ENCODE data around the gene LGR6. TPM values are rescaled to one million over a fixed set of nuclear protein-coding genes. Genes with fewer than 3 reads are reported as not detected.

The LGR6 gene
- total RNA-seq, 1 experiment from 2014 or later = 0.56 TPM

- H3K9me3 Mint-ChIP-seq (ENCODE audit: unreplicated experiment) = no peaks in the 10 kb centered on the region
- no peaks in the 10 kb centered on the region for H3K36me3 Mint-ChIP-seq (ENCODE audit: insufficient read depth, unreplicated experiment)
- H3K4me1 Mint-ChIP-seq (ENCODE audit: insufficient read depth, unreplicated experiment) = peaks cover under 1% of the 10 kb centered on the region
- peak; percentile 72 for DNase-seq (ENCODE audit: unreplicated experiment)
- TF ChIP-seq, protein P1, sequence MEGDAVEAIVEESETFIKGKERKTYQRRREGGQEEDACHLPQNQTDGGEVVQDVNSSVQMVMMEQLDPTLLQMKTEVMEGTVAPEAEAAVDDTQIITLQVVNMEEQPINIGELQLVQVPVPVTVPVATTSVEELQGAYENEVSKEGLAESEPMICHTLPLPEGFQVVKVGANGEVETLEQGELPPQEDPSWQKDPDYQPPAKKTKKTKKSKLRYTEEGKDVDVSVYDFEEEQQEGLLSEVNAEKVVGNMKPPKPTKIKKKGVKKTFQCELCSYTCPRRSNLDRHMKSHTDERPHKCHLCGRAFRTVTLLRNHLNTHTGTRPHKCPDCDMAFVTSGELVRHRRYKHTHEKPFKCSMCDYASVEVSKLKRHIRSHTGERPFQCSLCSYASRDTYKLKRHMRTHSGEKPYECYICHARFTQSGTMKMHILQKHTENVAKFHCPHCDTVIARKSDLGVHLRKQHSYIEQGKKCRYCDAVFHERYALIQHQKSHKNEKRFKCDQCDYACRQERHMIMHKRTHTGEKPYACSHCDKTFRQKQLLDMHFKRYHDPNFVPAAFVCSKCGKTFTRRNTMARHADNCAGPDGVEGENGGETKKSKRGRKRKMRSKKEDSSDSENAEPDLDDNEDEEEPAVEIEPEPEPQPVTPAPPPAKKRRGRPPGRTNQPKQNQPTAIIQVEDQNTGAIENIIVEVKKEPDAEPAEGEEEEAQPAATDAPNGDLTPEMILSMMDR (IDR thresholded peaks at IDR 0.05; ENCODE audit: unreplicated experiment) = peak; percentile 99
- H3K27me3 Mint-ChIP-seq (ENCODE audit: insufficient read depth, unreplicated experiment) = peaks cover 38% of the 10 kb centered on the region
- POLR2A ChIA-PET = interaction anchor here (0.6 to 1.8 kb wide), 10 partner anchors 10 to 142 kb away, joined by 3 to 9 read pairs (median 4); no protein-coding TSS in a partner anchor
- H3K4me3 Mint-ChIP-seq (ENCODE audit: unreplicated experiment) = no peak overlapping the region
- H3K27ac Mint-ChIP-seq (ENCODE audit: low read depth, unreplicated experiment) = no peak overlapping the region
- intact Hi-C loops (cut with micrococcal nuclease) = loop anchor here (1.0 to 2.0 kb wide), 3 partner anchors 43 to 122 kb away; no protein-coding TSS in a partner anchor
- no TSS peak for BruUV-seq (replicated peaks)
- CTCF ChIA-PET = interaction anchor here (0.6 to 21.3 kb wide), 65 partner anchors 8 to 874 kb away, joined by 3 to 954 read pairs (median 5); partner anchors contain the start of genes PPP1R12B and UBE2T
Observed at GRCh38 chr1:202192770-202193613, 607 bp upstream of the LGR6 start.

GRCh38 chr1:202194328-202194648, 689 bp downstream of the LGR6 start:
- peaks cover 13% of the 10 kb centered on the region for H3K4me1 Mint-ChIP-seq (ENCODE audit: insufficient read depth, unreplicated experiment)
- H3K9me3 Mint-ChIP-seq (ENCODE audit: unreplicated experiment) = no peaks in the 10 kb centered on the region
- no TSS peak for BruUV-seq (replicated peaks)
- no peak overlapping the region for H3K27ac Mint-ChIP-seq (ENCODE audit: low read depth, unreplicated experiment)
- intact Hi-C loops (cut with micrococcal nuclease) = no loop called here
- ChIA-PET CTCF (interaction anchor here (0.6 to 21.3 kb wide), 13 partner anchors 8 to 524 kb away, joined by 3 to 954 read pairs (median 14); no protein-coding TSS in a partner anchor), POLR2A (interaction anchor here (1.8 kb wide), 1 partner anchor 120 kb away, joined by 9 read pairs; no protein-coding TSS in a partner anchor)
- no peaks in the 10 kb centered on the region for H3K36me3 Mint-ChIP-seq (ENCODE audit: insufficient read depth, unreplicated experiment)
- H3K27me3 Mint-ChIP-seq (ENCODE audit: insufficient read depth, unreplicated experiment) = peaks cover 32% of the 10 kb centered on the region
- TF ChIP-seq, protein P1 (IDR thresholded peaks at IDR 0.05; ENCODE audit: unreplicated experiment) = no peak
- no peak for DNase-seq (ENCODE audit: unreplicated experiment)
- no peak overlapping the region for H3K4me3 Mint-ChIP-seq (ENCODE audit: unreplicated experiment)

GRCh38 chr1:202197653-202198365, 4.2 kb downstream of the LGR6 start:
- ChIA-PET CTCF (interaction anchor here (0.6 to 21.3 kb wide), 5 partner anchors 9 to 538 kb away, joined by 3 to 954 read pairs (median 3); no protein-coding TSS in a partner anchor), POLR2A (interaction anchor here (0.7 kb wide), 1 partner anchor 8 kb away, joined by 3 read pairs; no protein-coding TSS in a partner anchor)
- DNase-seq (ENCODE audit: unreplicated experiment) = no peak
- Mint-ChIP-seq H3K27ac (ENCODE audit: low read depth, unreplicated experiment) (no peak overlapping the region), H3K9me3 (ENCODE audit: unreplicated experiment) (no peaks in the 10 kb centered on the region), H3K36me3 (ENCODE audit: insufficient read depth, unreplicated experiment) (no peaks in the 10 kb centered on the region), H3K4me1 (ENCODE audit: insufficient read depth, unreplicated experiment) (peaks cover 26% of the 10 kb centered on the region), H3K27me3 (ENCODE audit: insufficient read depth, unreplicated experiment) (peaks cover 32% of the 10 kb centered on the region), H3K4me3 (ENCODE audit: unreplicated experiment) (no peak overlapping the region)
- no TSS peak for BruUV-seq (replicated peaks)
- intact Hi-C loops (cut with micrococcal nuclease) = no loop called here
- TF ChIP-seq, protein P1 (IDR thresholded peaks at IDR 0.05; ENCODE audit: unreplicated experiment) = no peak

DNA sequence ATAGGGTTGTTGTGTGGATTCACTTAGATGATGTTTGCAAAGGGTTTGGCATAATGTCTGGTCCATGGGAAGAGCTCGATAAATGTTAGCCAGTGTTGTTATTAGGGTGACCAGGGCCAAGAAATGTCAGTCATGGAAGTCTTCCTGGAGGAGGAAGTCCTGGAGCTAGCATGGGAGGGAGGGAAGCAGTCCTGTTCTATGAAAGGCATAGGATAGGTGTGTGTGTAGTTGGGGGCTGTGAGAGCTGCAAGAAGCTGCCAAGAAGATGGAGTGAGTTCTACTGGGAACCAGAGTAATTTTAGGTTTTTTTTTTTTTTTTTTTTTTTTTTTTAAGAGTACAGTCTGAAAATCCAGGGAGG, 4.7 kb downstream of the LGR6 start:
- intact Hi-C loops (cut with micrococcal nuclease) = no loop called here
- H3K4me3 Mint-ChIP-seq (ENCODE audit: unreplicated experiment) = no peak overlapping the region
- no TSS peak for BruUV-seq (replicated peaks)
- no peaks in the 10 kb centered on the region for H3K36me3 Mint-ChIP-seq (ENCODE audit: insufficient read depth, unreplicated experiment)
- ChIA-PET CTCF (interaction anchor here (0.6 to 21.3 kb wide), 6 partner anchors 10 to 539 kb away, joined by 3 to 954 read pairs (median 3); no protein-coding TSS in a partner anchor), POLR2A (no interaction called here)
- no peak for DNase-seq (ENCODE audit: unreplicated experiment)
- no peaks in the 10 kb centered on the region for H3K9me3 Mint-ChIP-seq (ENCODE audit: unreplicated experiment)
- H3K27ac Mint-ChIP-seq (ENCODE audit: low read depth, unreplicated experiment) = no peak overlapping the region
- TF ChIP-seq, protein P1 (IDR thresholded peaks at IDR 0.05; ENCODE audit: unreplicated experiment) = no peak
- peaks cover 26% of the 10 kb centered on the region for H3K4me1 Mint-ChIP-seq (ENCODE audit: insufficient read depth, unreplicated experiment)
- peaks cover 32% of the 10 kb centered on the region for H3K27me3 Mint-ChIP-seq (ENCODE audit: insufficient read depth, unreplicated experiment)

All from MCF 10A (cell line).